ENCODE measurements around the gene MBIP. TPM values are rescaled to one million over a fixed set of nuclear protein-coding genes. Genes with fewer than 3 reads are reported as not detected.

Gene MBIP
- polyA plus RNA-seq, 1 donor = 29.4 TPM

DNA sequence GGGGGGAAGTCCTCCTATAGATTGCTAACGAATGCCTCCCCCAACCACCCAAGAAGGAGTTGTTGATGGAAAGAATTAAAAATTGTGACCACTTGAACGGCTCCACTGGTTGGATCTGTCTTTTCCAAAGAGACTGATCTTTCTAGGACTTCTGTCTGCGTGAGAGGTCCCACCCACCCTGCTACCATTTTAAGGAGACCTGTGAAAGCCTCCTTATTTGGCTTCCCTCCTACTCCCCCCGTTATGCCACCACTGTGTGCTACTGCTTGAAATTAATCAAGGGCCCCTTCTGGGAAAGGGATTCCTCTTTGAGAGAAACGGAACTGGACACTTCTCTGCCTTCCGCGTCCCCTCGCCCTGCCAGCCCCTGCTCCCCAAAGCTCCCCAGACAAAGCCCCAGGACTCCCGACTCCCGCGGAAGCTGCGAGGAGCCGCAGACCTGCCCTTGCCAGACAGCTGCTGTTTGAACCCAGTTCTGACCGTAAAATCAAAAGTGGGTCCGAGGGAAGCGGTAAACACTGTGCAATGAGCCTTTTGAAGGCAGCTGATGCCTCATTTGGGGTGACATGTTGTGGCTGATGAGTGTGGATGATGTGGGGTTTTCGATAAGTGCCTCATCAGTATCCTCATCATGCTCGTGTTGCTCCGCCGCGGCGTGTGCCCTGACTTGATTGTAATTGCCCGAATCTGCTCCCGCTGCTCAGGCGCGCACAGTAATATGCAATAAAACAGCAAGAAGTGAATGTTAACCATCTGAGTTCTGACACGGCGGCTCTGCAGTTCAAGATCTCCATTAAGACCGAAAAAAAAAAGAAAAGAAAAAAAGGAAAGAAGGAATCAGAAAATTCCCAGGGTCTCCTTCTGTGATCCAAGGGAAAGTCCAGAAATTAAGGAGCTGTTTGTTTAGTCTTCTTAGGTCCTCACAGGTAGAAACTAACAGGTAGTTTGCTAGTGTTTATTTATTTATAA lies 48.2 kb downstream of the MBIP start:
- Histone ChIP-seq H3K27ac (ENCODE audit: low read length) (no peak overlapping the region), H3K27me3 (ENCODE audit: control insufficient read depth, insufficient read depth, low read length) (peaks cover 56% of the 10 kb centered on the region), H3K4me3 (ENCODE audit: low read length) (peak overlapping the region; percentile 31), H3K36me3 (ENCODE audit: control insufficient read depth, insufficient read depth, low read length) (no peaks in the 10 kb centered on the region), H3K4me1 (ENCODE audit: control insufficient read depth, insufficient read depth, low read length) (peaks cover 4% of the 10 kb centered on the region), H3K9me3 (ENCODE audit: control insufficient read depth, low read depth, low read length) (no peaks in the 10 kb centered on the region)
- 0% methylated on average over 9 of the region's 29 CpGs for WGBS (ENCODE audit: insufficient coverage, low lambda C conversion rate)
- peak in 1 of 2 donors; percentile 20 for DNase-seq

DNA sequence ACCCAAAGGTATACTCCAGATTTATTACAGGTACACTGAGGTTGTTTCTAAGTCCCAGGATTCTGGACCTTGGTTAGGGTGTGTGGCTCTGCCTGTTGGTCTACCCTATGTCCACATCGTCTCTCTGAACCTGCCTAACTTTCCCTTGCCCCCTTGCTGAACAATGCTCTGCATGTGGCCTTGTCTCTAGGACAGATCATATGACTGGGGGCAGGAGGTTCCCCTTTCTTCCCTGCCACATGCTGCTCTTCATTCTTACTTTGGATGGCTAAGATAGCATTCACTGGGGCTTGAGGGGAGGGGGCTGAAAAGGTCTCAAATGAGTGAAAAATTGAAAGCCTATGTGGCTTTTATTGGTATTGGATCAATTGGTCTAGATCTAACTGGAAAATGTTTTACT lies 49.2 kb downstream of the MBIP start:
- no CpG with 5 or more reads among the region's 1 CpG for WGBS (ENCODE audit: insufficient coverage, low lambda C conversion rate)
- Histone ChIP-seq H3K4me1 (ENCODE audit: control insufficient read depth, insufficient read depth, low read length) (peaks cover 4% of the 10 kb centered on the region), H3K27me3 (ENCODE audit: control insufficient read depth, insufficient read depth, low read length) (peaks cover 56% of the 10 kb centered on the region), H3K4me3 (ENCODE audit: low read length) (no peak overlapping the region), H3K27ac (ENCODE audit: low read length) (no peak overlapping the region), H3K9me3 (ENCODE audit: control insufficient read depth, low read depth, low read length) (no peaks in the 10 kb centered on the region), H3K36me3 (ENCODE audit: control insufficient read depth, insufficient read depth, low read length) (no peaks in the 10 kb centered on the region)
- DNase-seq = no peak

DNA sequence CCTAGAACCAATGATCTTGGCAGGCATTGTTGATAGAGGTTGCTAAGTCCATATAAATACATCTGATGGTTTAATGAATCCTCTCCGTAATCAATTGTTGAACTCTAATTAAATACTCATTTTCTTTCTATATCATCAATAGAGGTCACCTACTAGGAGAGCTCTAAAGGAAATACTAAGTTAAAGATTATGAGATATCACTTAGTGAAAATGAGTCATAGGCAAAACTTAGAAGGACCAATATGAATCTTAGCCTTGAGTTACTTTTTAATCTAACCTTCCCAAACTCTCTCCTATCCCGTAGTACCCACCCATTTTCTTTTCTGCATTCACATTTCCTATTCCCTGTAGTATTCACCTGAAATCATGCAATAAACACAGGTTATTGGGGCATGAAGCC lies 50.2 kb downstream of the MBIP start:
- no peak for DNase-seq
- Histone ChIP-seq H3K4me1 (ENCODE audit: control insufficient read depth, insufficient read depth, low read length) (peaks cover 4% of the 10 kb centered on the region), H3K4me3 (ENCODE audit: low read length) (no peak overlapping the region), H3K9me3 (ENCODE audit: control insufficient read depth, low read depth, low read length) (no peaks in the 10 kb centered on the region), H3K27me3 (ENCODE audit: control insufficient read depth, insufficient read depth, low read length) (peaks cover 51% of the 10 kb centered on the region), H3K27ac (ENCODE audit: low read length) (no peak overlapping the region), H3K36me3 (ENCODE audit: control insufficient read depth, insufficient read depth, low read length) (no peaks in the 10 kb centered on the region)
- WGBS (ENCODE audit: insufficient coverage, low lambda C conversion rate) = 83% methylated on average over 2 of the region's 2 CpGs

DNA sequence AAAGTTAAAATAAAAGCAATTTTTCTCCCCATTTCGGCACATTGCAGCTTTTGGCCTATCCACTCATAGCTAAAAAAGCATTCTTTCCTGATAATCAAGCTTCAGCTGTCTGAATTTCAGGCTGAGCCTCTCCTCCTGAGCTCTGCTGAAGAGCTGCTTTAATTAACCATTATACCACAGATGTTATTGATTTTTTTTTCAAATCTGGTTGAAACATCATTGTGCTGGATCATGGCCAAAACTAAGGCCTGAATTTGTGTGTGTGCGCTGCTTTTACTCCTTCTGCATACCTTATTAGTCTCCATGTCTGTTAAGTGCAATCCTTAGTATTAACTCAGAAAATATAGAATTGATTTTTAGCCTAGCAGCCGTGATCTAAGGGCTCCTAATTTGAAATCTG lies 52.3 kb downstream of the MBIP start:
- no peak overlapping the region for H3K27ac ChIP-seq (ENCODE audit: low read length)
- peaks cover 36% of the 10 kb centered on the region for H3K27me3 ChIP-seq (ENCODE audit: control insufficient read depth, insufficient read depth, low read length)
- peaks cover 4% of the 10 kb centered on the region for H3K4me1 ChIP-seq (ENCODE audit: control insufficient read depth, insufficient read depth, low read length)
- WGBS (ENCODE audit: insufficient coverage, low lambda C conversion rate) = 92% methylated on average over 2 of the region's 3 CpGs
- H3K36me3 ChIP-seq (ENCODE audit: control insufficient read depth, insufficient read depth, low read length) = no peaks in the 10 kb centered on the region
- no peak overlapping the region for H3K4me3 ChIP-seq (ENCODE audit: low read length)
- H3K9me3 ChIP-seq (ENCODE audit: control insufficient read depth, low read depth, low read length) = no peaks in the 10 kb centered on the region
- no peak for DNase-seq

DNA sequence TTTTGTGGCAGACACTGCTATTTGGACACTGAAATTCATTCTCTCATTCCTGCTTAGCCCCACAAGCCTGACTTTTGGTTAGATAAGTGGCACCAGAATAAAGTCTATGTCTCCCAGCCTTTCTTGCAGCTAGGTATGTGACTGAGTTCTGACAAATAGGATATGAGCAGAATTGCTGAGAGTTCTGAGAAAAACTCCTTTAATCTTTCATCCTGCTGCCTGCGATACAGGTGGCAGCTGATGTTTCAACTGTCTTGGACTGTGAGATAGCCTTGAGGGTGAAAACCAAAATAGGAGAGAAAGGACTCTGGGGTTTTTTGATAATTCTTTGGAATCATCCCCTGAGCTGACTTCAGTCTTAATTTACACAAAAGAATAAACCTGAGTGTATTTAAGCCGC lies 55.8 kb downstream of the MBIP start:
- no CpG with 5 or more reads among the region's 2 CpGs for WGBS (ENCODE audit: insufficient coverage, low lambda C conversion rate)
- no peak overlapping the region for H3K27ac ChIP-seq (ENCODE audit: low read length)
- H3K4me1 ChIP-seq (ENCODE audit: control insufficient read depth, insufficient read depth, low read length) = no peaks in the 10 kb centered on the region
- H3K27me3 ChIP-seq (ENCODE audit: control insufficient read depth, insufficient read depth, low read length) = peaks cover 7% of the 10 kb centered on the region
- no peak for DNase-seq
- no peaks in the 10 kb centered on the region for H3K9me3 ChIP-seq (ENCODE audit: control insufficient read depth, low read depth, low read length)
- no peak overlapping the region for H3K4me3 ChIP-seq (ENCODE audit: low read length)
- no peaks in the 10 kb centered on the region for H3K36me3 ChIP-seq (ENCODE audit: control insufficient read depth, insufficient read depth, low read length)

DNA sequence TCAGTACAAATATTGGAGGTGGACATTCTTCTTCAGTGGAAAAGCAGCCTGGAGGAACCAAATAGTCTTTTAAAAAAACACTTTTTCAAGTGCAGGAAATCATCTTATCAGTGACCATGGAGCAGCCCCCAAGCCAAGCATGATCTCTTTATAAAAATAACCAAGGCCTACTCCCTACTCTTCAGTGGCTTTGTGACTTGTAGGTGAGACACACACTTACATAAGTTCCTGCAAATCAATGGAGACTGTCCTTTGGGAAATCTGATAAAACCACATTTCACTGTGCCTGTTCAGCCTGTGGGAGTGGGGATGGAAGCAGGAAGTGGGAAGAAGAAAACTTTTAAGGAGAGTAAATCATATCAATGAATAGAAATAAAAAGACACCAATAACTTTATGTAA lies 56.3 kb downstream of the MBIP start:
- Histone ChIP-seq H3K4me1 (ENCODE audit: control insufficient read depth, insufficient read depth, low read length) (no peaks in the 10 kb centered on the region), H3K27ac (ENCODE audit: low read length) (no peak overlapping the region), H3K4me3 (ENCODE audit: low read length) (no peak overlapping the region), H3K9me3 (ENCODE audit: control insufficient read depth, low read depth, low read length) (no peaks in the 10 kb centered on the region), H3K36me3 (ENCODE audit: control insufficient read depth, insufficient read depth, low read length) (no peaks in the 10 kb centered on the region), H3K27me3 (ENCODE audit: control insufficient read depth, insufficient read depth, low read length) (peaks cover 3% of the 10 kb centered on the region)
- DNase-seq = no peak

DNA sequence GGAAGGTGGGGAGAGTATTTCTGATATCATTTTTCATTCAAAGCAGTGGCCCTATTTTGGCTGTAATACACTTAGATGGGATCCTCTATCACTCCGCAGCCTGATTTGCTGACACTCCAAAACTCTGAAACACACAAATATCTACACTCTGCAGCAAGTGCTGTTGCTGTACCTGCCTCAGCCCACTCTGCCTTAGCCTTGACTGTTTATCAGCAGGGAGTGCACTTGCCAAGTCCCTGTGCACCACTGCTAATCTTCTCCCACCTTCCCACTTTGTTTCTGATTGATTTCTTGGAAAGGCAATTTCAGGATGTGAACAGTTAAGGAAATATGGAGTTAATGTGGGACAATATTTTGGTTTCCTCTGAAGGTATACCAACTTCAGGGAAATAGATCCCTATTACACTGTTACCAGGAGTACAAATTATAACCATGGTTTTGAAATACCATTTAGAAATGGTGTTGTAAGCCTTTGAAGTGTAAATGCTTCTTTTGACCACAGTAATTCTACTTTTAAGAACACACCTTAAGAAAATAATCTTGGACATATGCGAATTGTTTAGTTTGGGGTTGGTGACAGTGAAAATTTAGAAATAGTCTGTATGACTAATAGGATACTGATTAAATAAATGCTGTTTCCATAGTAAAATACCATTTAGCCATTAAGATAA lies 59.3 kb downstream of the MBIP start:
- H3K4me3 ChIP-seq (ENCODE audit: low read length) = no peak overlapping the region
- no peak for DNase-seq
- H3K9me3 ChIP-seq (ENCODE audit: control insufficient read depth, low read depth, low read length) = no peaks in the 10 kb centered on the region
- no peaks in the 10 kb centered on the region for H3K27me3 ChIP-seq (ENCODE audit: control insufficient read depth, insufficient read depth, low read length)
- H3K4me1 ChIP-seq (ENCODE audit: control insufficient read depth, insufficient read depth, low read length) = no peaks in the 10 kb centered on the region
- no peak overlapping the region for H3K27ac ChIP-seq (ENCODE audit: low read length)
- H3K36me3 ChIP-seq (ENCODE audit: control insufficient read depth, insufficient read depth, low read length) = no peaks in the 10 kb centered on the region
- 100% methylated on average over 2 of the region's 2 CpGs for WGBS (ENCODE audit: insufficient coverage, low lambda C conversion rate)

DNA sequence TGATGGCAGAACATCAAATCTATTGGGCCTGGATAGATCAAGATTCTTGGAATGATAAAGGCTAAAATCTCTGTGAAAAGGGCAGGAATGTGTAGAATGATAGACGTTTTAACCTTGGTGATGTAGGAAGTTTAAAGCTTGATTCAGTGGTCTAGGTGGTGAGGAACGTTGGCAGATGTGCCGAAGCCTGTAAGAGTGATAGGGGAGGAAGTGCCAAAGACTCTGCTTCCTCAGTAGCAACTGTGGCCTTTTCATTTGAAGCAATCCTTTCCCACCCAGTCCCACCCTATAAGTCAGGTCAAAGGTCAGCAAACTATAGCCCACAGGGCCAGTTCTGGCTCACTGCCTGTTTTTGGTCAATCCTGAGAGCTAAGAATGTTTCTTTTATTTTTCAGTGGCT lies 62.2 kb downstream of the MBIP start:
- Histone ChIP-seq H3K4me1 (ENCODE audit: control insufficient read depth, insufficient read depth, low read length) (peaks cover 3% of the 10 kb centered on the region), H3K4me3 (ENCODE audit: low read length) (no peak overlapping the region), H3K9me3 (ENCODE audit: control insufficient read depth, low read depth, low read length) (no peaks in the 10 kb centered on the region), H3K27ac (ENCODE audit: low read length) (no peak overlapping the region), H3K36me3 (ENCODE audit: control insufficient read depth, insufficient read depth, low read length) (no peaks in the 10 kb centered on the region), H3K27me3 (ENCODE audit: control insufficient read depth, insufficient read depth, low read length) (no peaks in the 10 kb centered on the region)
- WGBS (ENCODE audit: insufficient coverage, low lambda C conversion rate) = no CpG with 5 or more reads among the region's 3 CpGs
- no peak for DNase-seq

DNA sequence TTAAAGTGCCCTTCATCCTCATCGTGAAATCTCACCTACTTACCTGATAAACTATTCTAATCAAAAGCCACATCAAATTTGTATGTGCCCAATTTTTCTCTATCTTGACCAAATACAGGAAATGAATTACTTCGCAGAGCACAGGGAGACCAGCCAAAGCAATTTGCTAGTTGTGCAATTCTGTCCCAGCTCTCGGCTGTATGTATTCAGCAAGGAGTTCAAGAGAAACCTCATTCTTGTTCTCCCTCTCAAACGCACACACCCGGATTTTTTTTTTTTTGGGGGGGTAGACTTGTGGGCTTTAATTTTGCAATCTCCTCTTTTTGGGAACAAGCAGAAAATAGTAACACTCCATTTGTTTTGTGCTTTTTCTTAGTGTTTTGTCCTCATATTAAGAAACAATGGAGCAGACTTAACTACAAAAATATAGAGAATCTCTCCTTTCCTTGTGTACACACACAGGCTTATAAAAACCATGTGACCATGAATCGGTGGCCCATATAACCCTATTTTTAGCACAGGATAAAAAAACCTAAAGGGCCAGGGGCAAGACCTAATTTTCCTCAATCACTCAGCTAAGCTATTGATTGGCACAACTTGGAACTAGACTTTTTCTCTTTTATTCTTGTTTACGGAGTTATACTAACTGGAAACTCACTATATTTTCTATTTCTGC lies 64.2 kb downstream of the MBIP start:
- H3K27me3 ChIP-seq (ENCODE audit: control insufficient read depth, insufficient read depth, low read length) = no peaks in the 10 kb centered on the region
- H3K27ac ChIP-seq (ENCODE audit: low read length) = no peak overlapping the region
- DNase-seq = peak; percentile 9 to 10
- H3K4me1 ChIP-seq (ENCODE audit: control insufficient read depth, insufficient read depth, low read length) = peaks cover 3% of the 10 kb centered on the region
- 41% methylated on average over 3 of the region's 7 CpGs for WGBS (ENCODE audit: insufficient coverage, low lambda C conversion rate)
- no peaks in the 10 kb centered on the region for H3K36me3 ChIP-seq (ENCODE audit: control insufficient read depth, insufficient read depth, low read length)
- H3K4me3 ChIP-seq (ENCODE audit: low read length) = no peak overlapping the region
- no peaks in the 10 kb centered on the region for H3K9me3 ChIP-seq (ENCODE audit: control insufficient read depth, low read depth, low read length)

DNA sequence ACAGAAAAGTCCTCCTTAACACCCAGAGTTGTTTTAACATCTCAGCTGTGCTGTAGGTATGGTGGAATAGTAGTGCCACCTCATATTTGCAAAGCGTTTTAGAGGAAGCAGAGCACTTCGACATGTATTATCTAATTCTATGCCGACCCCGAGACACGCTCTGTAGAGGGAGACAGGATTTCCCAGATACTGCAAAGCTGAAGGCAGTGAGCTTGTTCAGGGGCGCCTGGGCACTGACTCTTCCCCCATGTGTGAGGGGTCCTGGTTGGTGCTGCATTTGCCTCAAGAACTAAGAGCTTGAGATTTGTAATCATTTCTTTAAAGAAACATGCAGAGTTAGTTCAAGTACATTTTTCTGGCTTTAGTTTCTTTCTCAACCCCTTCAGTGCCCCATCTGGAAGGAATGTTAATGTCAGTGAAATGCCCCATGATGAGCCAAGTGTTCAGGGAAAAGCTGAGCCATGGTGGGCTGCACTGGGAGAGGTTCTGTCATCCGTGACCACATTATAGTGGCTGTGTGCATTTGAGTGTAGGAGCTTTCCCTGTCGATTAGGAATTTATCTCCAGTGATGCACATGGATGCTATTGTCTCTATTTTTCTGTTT lies 66.3 kb downstream of the MBIP start:
- no CpG with 5 or more reads among the region's 8 CpGs for WGBS (ENCODE audit: insufficient coverage, low lambda C conversion rate)
- no peak overlapping the region for H3K4me3 ChIP-seq (ENCODE audit: low read length)

More for the DNA sequence above, 66.3 kb downstream of the MBIP start:
- no peaks in the 10 kb centered on the region for H3K27me3 ChIP-seq (ENCODE audit: control insufficient read depth, insufficient read depth, low read length)
- no peak overlapping the region for H3K27ac ChIP-seq (ENCODE audit: low read length)
- H3K36me3 ChIP-seq (ENCODE audit: control insufficient read depth, insufficient read depth, low read length) = no peaks in the 10 kb centered on the region
- DNase-seq = no peak
- peaks cover 3% of the 10 kb centered on the region for H3K4me1 ChIP-seq (ENCODE audit: control insufficient read depth, insufficient read depth, low read length)
- H3K9me3 ChIP-seq (ENCODE audit: control insufficient read depth, low read depth, low read length) = no peaks in the 10 kb centered on the region
